Measurements from ENCODE around the gene TIPRL. TPM values are rescaled to one million over a fixed set of nuclear protein-coding genes. Genes with fewer than 3 reads are reported as not detected.
A peak's percentile ranks its signal among the peaks of the same experiment; 100 is the strongest.

The TIPRL gene
- total and polyA plus RNA-seq, 9 of the 15 experiments (the other 6 are each of a cell fraction or from before 2014, with no cell fraction given): 41.4 to 90.2 (median 69.9) TPM

DNA sequence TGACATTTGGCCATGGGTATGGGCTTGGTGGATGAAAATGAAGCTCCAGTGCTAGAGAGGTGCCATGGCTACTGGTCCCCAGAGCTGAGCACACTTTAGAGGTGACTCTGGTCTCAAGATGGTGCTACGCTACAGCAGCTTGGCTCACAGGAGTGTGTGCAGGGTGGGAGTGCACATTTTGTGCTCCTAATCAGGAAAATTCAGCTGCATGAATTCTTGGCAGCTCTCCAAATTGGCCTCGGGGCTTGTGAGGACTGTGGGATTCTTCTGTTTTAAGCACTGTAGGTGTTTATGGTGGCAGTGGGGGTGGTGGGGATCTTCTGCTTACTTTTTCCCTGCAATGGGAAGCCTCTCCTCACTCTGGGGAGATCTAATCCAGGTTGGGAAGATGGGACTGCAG, 17.3 kb upstream of the TIPRL start (continued):
- TF ChIP-seq, protein P1, sequence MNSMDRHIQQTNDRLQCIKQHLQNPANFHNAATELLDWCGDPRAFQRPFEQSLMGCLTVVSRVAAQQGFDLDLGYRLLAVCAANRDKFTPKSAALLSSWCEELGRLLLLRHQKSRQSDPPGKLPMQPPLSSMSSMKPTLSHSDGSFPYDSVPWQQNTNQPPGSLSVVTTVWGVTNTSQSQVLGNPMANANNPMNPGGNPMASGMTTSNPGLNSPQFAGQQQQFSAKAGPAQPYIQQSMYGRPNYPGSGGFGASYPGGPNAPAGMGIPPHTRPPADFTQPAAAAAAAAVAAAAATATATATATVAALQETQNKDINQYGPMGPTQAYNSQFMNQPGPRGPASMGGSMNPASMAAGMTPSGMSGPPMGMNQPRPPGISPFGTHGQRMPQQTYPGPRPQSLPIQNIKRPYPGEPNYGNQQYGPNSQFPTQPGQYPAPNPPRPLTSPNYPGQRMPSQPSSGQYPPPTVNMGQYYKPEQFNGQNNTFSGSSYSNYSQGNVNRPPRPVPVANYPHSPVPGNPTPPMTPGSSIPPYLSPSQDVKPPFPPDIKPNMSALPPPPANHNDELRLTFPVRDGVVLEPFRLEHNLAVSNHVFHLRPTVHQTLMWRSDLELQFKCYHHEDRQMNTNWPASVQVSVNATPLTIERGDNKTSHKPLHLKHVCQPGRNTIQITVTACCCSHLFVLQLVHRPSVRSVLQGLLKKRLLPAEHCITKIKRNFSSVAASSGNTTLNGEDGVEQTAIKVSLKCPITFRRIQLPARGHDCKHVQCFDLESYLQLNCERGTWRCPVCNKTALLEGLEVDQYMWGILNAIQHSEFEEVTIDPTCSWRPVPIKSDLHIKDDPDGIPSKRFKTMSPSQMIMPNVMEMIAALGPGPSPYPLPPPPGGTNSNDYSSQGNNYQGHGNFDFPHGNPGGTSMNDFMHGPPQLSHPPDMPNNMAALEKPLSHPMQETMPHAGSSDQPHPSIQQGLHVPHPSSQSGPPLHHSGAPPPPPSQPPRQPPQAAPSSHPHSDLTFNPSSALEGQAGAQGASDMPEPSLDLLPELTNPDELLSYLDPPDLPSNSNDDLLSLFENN (IDR thresholded peaks at IDR 0.05; ENCODE audit: low read depth in 2 of 2, low read length in 2 of 2): peak in 1 of 2 experiments; percentile 71; a peak in 1 of 4 replicates
- TF ChIP-seq ZKSCAN1 (IDR thresholded peaks at IDR 0.05; ENCODE audit: low read depth, low read length) (0 out of 2 replicates have a peak, but pooled peaks have one; percentile 26), GATAD2B (IDR thresholded peaks at IDR 0.05; ENCODE audit: borderline replicate concordance) (0 out of 2 replicates have a peak, but pooled peaks have one; percentile 26), ZSCAN29 (IDR thresholded peaks at IDR 0.05) (peak; percentile 81; the same call in 1 of the 2 replicates), TRIM24 (IDR thresholded peaks at IDR 0.05) (peak; percentile 58 to 76; a peak in 3 of 4 replicates), CHD4 (IDR thresholded peaks at IDR 0.05; ENCODE audit: insufficient read depth, insufficient replicate concordance, low read depth, low read length, poor library complexity, severe bottlenecking) (no peak), SOX6 (IDR thresholded peaks at IDR 0.05) (no peak; the same call in 1 of the 2 replicates), YY1 (IDR thresholded peaks at IDR 0.05; ENCODE audit: borderline replicate concordance in 1 of 3, control insufficient read depth in 1 of 3, extremely low read depth in 1 of 3, insufficient read depth in 3 of 3, insufficient read length in 1 of 3, insufficient replicate concordance in 2 of 3, low read depth in 1 of 3, low read length in 2 of 3) (peak in 1 of 3 experiments; percentile 70), EHMT2 (IDR thresholded peaks at IDR 0.05) (peak; percentile 80), LEF1 (IDR thresholded peaks at IDR 0.05) (peak; percentile 54; the same call in 1 of the 2 replicates), KLF16 (IDR thresholded peaks at IDR 0.05) (peak; percentile 22; the same call in 1 of the 2 replicates), PYGO2 (tag; IDR thresholded peaks at IDR 0.05) (no peak), TAL1 (IDR thresholded peaks at IDR 0.05) (peak; percentile 83), CBFA2T3 (IDR thresholded peaks at IDR 0.05) (peak; percentile 89), RAD51 (IDR thresholded peaks at IDR 0.05; ENCODE audit: borderline replicate concordance, low read depth) (0 out of 2 replicates have a peak, but pooled peaks have one; percentile 8)
- TF ChIP-seq, protein P2, sequence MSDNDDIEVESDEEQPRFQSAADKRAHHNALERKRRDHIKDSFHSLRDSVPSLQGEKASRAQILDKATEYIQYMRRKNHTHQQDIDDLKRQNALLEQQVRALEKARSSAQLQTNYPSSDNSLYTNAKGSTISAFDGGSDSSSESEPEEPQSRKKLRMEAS (CRISPR knock-in tag; IDR thresholded peaks at IDR 0.05): peak; percentile 52; the same call in 1 of the 2 replicates
- TF ChIP-seq, protein P3, sequence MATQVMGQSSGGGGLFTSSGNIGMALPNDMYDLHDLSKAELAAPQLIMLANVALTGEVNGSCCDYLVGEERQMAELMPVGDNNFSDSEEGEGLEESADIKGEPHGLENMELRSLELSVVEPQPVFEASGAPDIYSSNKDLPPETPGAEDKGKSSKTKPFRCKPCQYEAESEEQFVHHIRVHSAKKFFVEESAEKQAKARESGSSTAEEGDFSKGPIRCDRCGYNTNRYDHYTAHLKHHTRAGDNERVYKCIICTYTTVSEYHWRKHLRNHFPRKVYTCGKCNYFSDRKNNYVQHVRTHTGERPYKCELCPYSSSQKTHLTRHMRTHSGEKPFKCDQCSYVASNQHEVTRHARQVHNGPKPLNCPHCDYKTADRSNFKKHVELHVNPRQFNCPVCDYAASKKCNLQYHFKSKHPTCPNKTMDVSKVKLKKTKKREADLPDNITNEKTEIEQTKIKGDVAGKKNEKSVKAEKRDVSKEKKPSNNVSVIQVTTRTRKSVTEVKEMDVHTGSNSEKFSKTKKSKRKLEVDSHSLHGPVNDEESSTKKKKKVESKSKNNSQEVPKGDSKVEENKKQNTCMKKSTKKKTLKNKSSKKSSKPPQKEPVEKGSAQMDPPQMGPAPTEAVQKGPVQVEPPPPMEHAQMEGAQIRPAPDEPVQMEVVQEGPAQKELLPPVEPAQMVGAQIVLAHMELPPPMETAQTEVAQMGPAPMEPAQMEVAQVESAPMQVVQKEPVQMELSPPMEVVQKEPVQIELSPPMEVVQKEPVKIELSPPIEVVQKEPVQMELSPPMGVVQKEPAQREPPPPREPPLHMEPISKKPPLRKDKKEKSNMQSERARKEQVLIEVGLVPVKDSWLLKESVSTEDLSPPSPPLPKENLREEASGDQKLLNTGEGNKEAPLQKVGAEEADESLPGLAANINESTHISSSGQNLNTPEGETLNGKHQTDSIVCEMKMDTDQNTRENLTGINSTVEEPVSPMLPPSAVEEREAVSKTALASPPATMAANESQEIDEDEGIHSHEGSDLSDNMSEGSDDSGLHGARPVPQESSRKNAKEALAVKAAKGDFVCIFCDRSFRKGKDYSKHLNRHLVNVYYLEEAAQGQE (IDR thresholded peaks at IDR 0.05; ENCODE audit: borderline replicate concordance): peak; percentile 40; the same call in 1 of the 2 replicates
- TF ChIP-seq, protein P3 (CRISPR knock-in tag; IDR thresholded peaks at IDR 0.05; ENCODE audit: low read depth): no peak
